IMR-90 (cell line): ENCODE measurements around the gene ACIN1. TPM values are rescaled to one million over a fixed set of nuclear protein-coding genes. Genes with fewer than 3 reads are reported as not detected.

Experiments used
- ATAC-seq: fragments of 200-7000 bp; cut with Tn5 transposase; 2 replicates; pipeline ENCODE4 v1.9.1; 2020; ENCODE audit warnings: low read depth, mild to moderate bottlenecking, moderate library complexity
- BruUV-seq: library from RNA; stranded (reverse); fragments of 400-500 nt; replicated peaks from 2 replicates; lab custom pipeline; 2021; lab: Mats Ljungman, UMichigan
- CTCF ChIA-PET: fragments of 300-600 bp; formaldehyde crosslinking; extraction: SDS; loops from one replicate; lab custom pipeline; 2021; ENCODE audit warnings: antibody characterized with exemption; lab: Yijun Ruan, JAX
- POLR2A ChIA-PET: fragments of 300-600 bp; sonication (Branson Sonifier 250); formaldehyde crosslinking; loops from one replicate; lab custom pipeline; 2022; ENCODE audit warnings: antibody characterized with exemption; ENCODE audit not compliant: unreplicated experiment; lab: Charles Lee
- DNase-seq: peaks from one replicate; pipeline ENCODE4 v3.0.0; 2013
- H2AFZ ChIP-seq: replicated peaks from 2 replicates; pipeline ENCODE3; 2013; ENCODE audit warnings: low read length, mild to moderate bottlenecking; ENCODE audit not compliant: poor library complexity
- H2AK5ac ChIP-seq: 2 replicates; pipeline ENCODE4 v1.6.1; 2013; ENCODE audit warnings: low read depth, low read length, inconsistent platforms
- H2AK9ac ChIP-seq: replicated peaks from 2 replicates; pipeline ENCODE3; 2013; ENCODE audit warnings: mild to moderate bottlenecking, low read depth, low read length, moderate library complexity; ENCODE audit not compliant: poor library complexity
- H2BK120ac ChIP-seq: 2 replicates; pipeline ENCODE4 v1.6.1; 2013; ENCODE audit warnings: low read depth, low read length, inconsistent platforms
- H2BK15ac ChIP-seq: 3 replicates; pipeline ENCODE4 v1.6.1; 2013; ENCODE audit warnings: low read depth, low read length, inconsistent platforms
- H2BK20ac ChIP-seq: 2 replicates; pipeline ENCODE4 v1.6.1; 2013; ENCODE audit warnings: low read depth, mild to moderate bottlenecking, inconsistent platforms, low read length, moderate library complexity
- H2BK5ac ChIP-seq: 2 replicates; pipeline ENCODE4 v1.6.1; 2013; ENCODE audit warnings: mild to moderate bottlenecking, low read depth, low read length, inconsistent platforms; ENCODE audit not compliant: poor library complexity, severe bottlenecking
- H3K14ac ChIP-seq: replicated peaks from 2 replicates; pipeline ENCODE4 v1.6.1; 2013; ENCODE audit warnings: low read depth, low read length, inconsistent platforms
- H3K18ac ChIP-seq: 2 replicates; pipeline ENCODE4 v1.6.1; 2013; ENCODE audit warnings: low read depth, low read length, control low read depth
- H3K23ac ChIP-seq: 2 replicates; pipeline ENCODE4 v1.6.1; 2013; ENCODE audit warnings: low read depth, low read length, inconsistent platforms
- H3K27ac ChIP-seq: 2 replicates; pipeline ENCODE4 v1.5.1; 2013; ENCODE audit warnings: mild to moderate bottlenecking, control low read depth, low read length; ENCODE audit not compliant: insufficient read depth
- H3K27me3 ChIP-seq: 2 replicates; pipeline ENCODE4 v1.6.1; 2013; ENCODE audit warnings: low read length; ENCODE audit not compliant: control insufficient read depth, insufficient read depth
- H3K36me3 ChIP-seq: 2 replicates; pipeline ENCODE4 v1.6.1; 2013; ENCODE audit warnings: low read length, mixed read lengths; ENCODE audit not compliant: control insufficient read depth, insufficient read depth
- H3K4ac ChIP-seq: 2 replicates; pipeline ENCODE4 v1.6.1; 2013; ENCODE audit warnings: low read depth, low read length, inconsistent platforms
- H3K4me1 ChIP-seq: 2 replicates; pipeline ENCODE4 v1.6.1; 2013; ENCODE audit warnings: low read length, mixed read lengths; ENCODE audit not compliant: control insufficient read depth, insufficient read depth
- H3K4me2 ChIP-seq: 2 replicates; pipeline ENCODE4 v1.6.1; 2013; ENCODE audit warnings: low read depth, mild to moderate bottlenecking, control low read depth, low read length, moderate library complexity
- H3K4me3 ChIP-seq: 2 replicates; pipeline ENCODE4 v1.5.1; 2013; ENCODE audit warnings: low read depth, mild to moderate bottlenecking, control low read depth, low read length, moderate library complexity; ENCODE audit not compliant: insufficient read depth
- H3K56ac ChIP-seq: 2 replicates; pipeline ENCODE4 v1.6.1; 2013; ENCODE audit warnings: low read length, inconsistent platforms; ENCODE audit not compliant: insufficient read depth; ENCODE audit errors: extremely low read depth
- H3K79me1 ChIP-seq, 2 experiments: 2 replicates each; pipeline ENCODE4 v1.6.1; 2013; ENCODE audit warnings: low read length in 2 of 2, inconsistent platforms in 1 of 2, low read depth in 1 of 2
- H3K9ac ChIP-seq: 2 replicates; pipeline ENCODE4 v1.6.1; 2013; ENCODE audit warnings: low read depth, low read length, control low read depth
- H3K9me1 ChIP-seq: 2 replicates; pipeline ENCODE4 v1.6.1; 2013; ENCODE audit warnings: low read length, inconsistent platforms; ENCODE audit not compliant: insufficient read depth
- H3K9me3 ChIP-seq: 2 replicates; pipeline ENCODE4 v1.6.1; 2013; ENCODE audit warnings: low read length; ENCODE audit not compliant: control insufficient read depth, insufficient read depth
- H4K20me1 ChIP-seq: 2 replicates; pipeline ENCODE4 v1.6.1; 2013; ENCODE audit warnings: low read length, inconsistent platforms; ENCODE audit not compliant: insufficient read depth
- H4K5ac ChIP-seq: 2 replicates; pipeline ENCODE4 v1.6.1; 2013; ENCODE audit warnings: mild to moderate bottlenecking, low read depth, low read length, control low read depth
- H4K8ac ChIP-seq, 2 experiments: 2 replicates each; pipeline ENCODE4 v1.6.1; 2013; ENCODE audit warnings: low read depth in 2 of 2, low read length in 2 of 2, control low read depth in 1 of 2, inconsistent platforms in 1 of 2
- H4K91ac ChIP-seq: 2 replicates; pipeline ENCODE4 v1.6.1; 2013; ENCODE audit warnings: low read depth, low read length, inconsistent platforms; ENCODE audit not compliant: insufficient read depth
- CHD1 ChIP-seq: IDR thresholded peaks from 2 replicates; pipeline ENCODE4 v1.6.1; 2012; ENCODE audit warnings: low read depth, low read length, improper control_type of control experiment
- NFE2L2 ChIP-seq: fragments of 150-350 bp; IDR thresholded peaks from 2 replicates; pipeline ENCODE4 v1.6.1; 2016; ENCODE audit warnings: low read depth, mild to moderate bottlenecking, low read length
- POLR2A ChIP-seq: IDR thresholded peaks from 2 replicates; pipeline ENCODE4 v1.6.1; 2012; ENCODE audit warnings: mild to moderate bottlenecking, low read depth, low read length
- RAD21 ChIP-seq: IDR thresholded peaks from 2 replicates; pipeline ENCODE4 v1.6.1; 2012; ENCODE audit warnings: low read length, improper control_type of control experiment
- WGBS, 2 experiments: methylation state at CpG; one replicate each; pipeline versions ENCODE4 v1.1.5 to v1.1.7; 2013; ENCODE audit warnings: missing lambda C conversion rate in 2 of 2; ENCODE audit not compliant: insufficient read length in 1 of 2; ENCODE audit errors: extremely low coverage in 2 of 2; 5-methylcytosine and 5-hydroxymethylcytosine counted together
- dilution Hi-C: fragments of 300-500 bp; cut with HindIII; formaldehyde crosslinking; loops from one replicate; pipeline ENCODE4 v1.14.3; 2018; ENCODE audit warnings: low sequenced_read_pairs; ENCODE audit not compliant: unreplicated experiment
- in situ Hi-C: fragments of 300-500 bp; cut with MboI; formaldehyde crosslinking; loops from 3 replicates; pipeline ENCODE4 v1.14.3; 2019; ENCODE audit warnings: low sequenced_read_pairs, inconsistent platforms, mixed read lengths
- intact Hi-C: fragments of 100-400 bp; cut with micrococcal nuclease; formaldehyde crosslinking; loops from 2 replicates; pipeline ENCODE4 v1.10.0; 2022
- polyA plus RNA-seq, 3 experiments: library from polyadenylated mRNA; depleted of rRNA; stranded (reverse); fragments of >200 nt; gene quantifications; 2 replicates each; pipeline ENCODE4 v1.2.3, GENCODE V29; 2012; ENCODE audit warnings: low replicate concordance in 1 of 3
- total RNA-seq: library from RNA; depleted of rRNA; stranded (reverse); fragments of >200 nt; gene quantifications from 2 replicates; pipeline ENCODE4 v1.2.3, GENCODE V29; 2012
- TF ChIP-seq, protein P1 (sequence below): fragments of 150-350 bp; IDR thresholded peaks from 2 replicates; pipeline ENCODE4 v1.6.1; 2017; ENCODE audit warnings: mild to moderate bottlenecking, antibody characterized with exemption, low read length, low read depth

ACIN1 gene
- total and polyA plus RNA-seq, 2 of the 4 experiments (the other 2 are of a cell fraction): 73.8 to 185 TPM

- Histone ChIP-seq H3K4me2 (no peak overlapping the region), H4K5ac (no peak overlapping the region), H3K23ac (no peak overlapping the region), H2BK120ac (no peak overlapping the region), H3K9me1 (peaks cover 11% of the 10 kb centered on the region), H4K91ac (no peak overlapping the region), H3K27me3 (no peaks in the 10 kb centered on the region), H3K18ac (no peak overlapping the region), H3K36me3 (peaks cover 12% of the 10 kb centered on the region), H2BK5ac (no peak overlapping the region), H3K27ac (no peak overlapping the region), H4K20me1 (peaks cover 50% of the 10 kb centered on the region; the same call in 1 of the 2 replicates), H3K4me1 (peaks cover 3% of the 10 kb centered on the region; the same call in 1 of the 2 replicates), H3K56ac (no peak overlapping the region), H3K9ac (no peak overlapping the region), H2AK9ac (no peak overlapping the region), H3K14ac (no peak overlapping the region), H4K8ac (no peak overlapping the region), H3K9me3 (no peaks in the 10 kb centered on the region), H2BK15ac (no peak overlapping the region), H3K79me1 (peaks cover 15 to 61% of the 10 kb centered on the region in 2 experiments; a peak in 3 of 4 replicates), H2AFZ (no peak overlapping the region), H2AK5ac (no peak overlapping the region), H3K4me3 (no peak overlapping the region), H3K4ac (no peak overlapping the region), H2BK20ac (no peak overlapping the region)
- in situ Hi-C loops (loop anchor here (25.0 kb wide), 1 partner anchor 1040 kb away; the partner anchor contains the start of genes EMC9, FITM1, PSME1 and PSME2), intact Hi-C loops (no loop called here), dilution Hi-C loops (no loop called here)
- WGBS, 2 experiments: 97% methylated on average over 7 of the region's 7 CpGs; no CpG with 5 or more reads in 1 of the 2 experiments
- ATAC-seq: no peak
- TF ChIP-seq POLR2A: no peak
- TF ChIP-seq RAD21: no peak
- TF ChIP-seq NFE2L2: no peak
- TF ChIP-seq, protein P1, sequence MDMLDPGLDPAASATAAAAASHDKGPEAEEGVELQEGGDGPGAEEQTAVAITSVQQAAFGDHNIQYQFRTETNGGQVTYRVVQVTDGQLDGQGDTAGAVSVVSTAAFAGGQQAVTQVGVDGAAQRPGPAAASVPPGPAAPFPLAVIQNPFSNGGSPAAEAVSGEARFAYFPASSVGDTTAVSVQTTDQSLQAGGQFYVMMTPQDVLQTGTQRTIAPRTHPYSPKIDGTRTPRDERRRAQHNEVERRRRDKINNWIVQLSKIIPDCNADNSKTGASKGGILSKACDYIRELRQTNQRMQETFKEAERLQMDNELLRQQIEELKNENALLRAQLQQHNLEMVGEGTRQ: no peak
- TF ChIP-seq CHD1: no peak
- BruUV-seq: TSS peak; percentile 70
- ChIA-PET CTCF (interaction anchor here (0.5 to 0.7 kb wide), 2 partner anchors 11 to 221 kb away, joined by 3 read pairs; no protein-coding TSS in a partner anchor), POLR2A (no interaction called here)
- DNase-seq: no peak
Measured at GRCh38 chr14:23097786-23098185, 2.9 kb upstream of the ACIN1 start.
